CD1c-positive myeloid dendritic cell (primary cell): Measurements from ENCODE around the gene UBE3C.

Experiments
- DNase-seq: peaks from one replicate; pipeline ENCODE4 v3.0.0-alpha.2; 2016; ENCODE audit errors: extremely low spot score

Gene UBE3C

GRCh38 chr7:157291404-157292080, 152.8 kb downstream of the UBE3C start:
- DNase-seq = no peak

DNA sequence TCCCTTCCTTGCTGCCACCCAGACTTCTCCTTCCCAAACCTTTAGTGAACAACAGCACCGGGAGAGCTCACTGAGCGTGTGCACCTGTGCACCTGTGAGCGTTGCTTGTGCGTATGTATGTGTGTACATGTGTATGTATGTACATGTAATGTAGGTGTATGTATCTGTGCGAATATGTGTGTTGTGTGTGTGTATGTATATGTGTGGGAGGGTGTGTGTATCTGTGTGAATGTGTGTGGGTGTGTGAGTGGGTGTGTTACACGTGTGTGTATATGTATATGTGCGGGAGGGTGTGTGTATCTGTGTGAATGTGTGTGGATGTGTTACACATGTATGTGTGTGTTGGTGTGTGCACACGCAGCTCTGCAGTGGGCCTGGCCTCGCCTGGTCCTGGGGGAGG, 153.5 kb downstream of the UBE3C start:
- no peak for DNase-seq

GRCh38 chr7:157292770-157293412, 154.2 kb downstream of the UBE3C start:
- DNase-seq = no peak

GRCh38 chr7:157293413-157293788, 154.7 kb downstream of the UBE3C start:
- DNase-seq = no peak

DNA sequence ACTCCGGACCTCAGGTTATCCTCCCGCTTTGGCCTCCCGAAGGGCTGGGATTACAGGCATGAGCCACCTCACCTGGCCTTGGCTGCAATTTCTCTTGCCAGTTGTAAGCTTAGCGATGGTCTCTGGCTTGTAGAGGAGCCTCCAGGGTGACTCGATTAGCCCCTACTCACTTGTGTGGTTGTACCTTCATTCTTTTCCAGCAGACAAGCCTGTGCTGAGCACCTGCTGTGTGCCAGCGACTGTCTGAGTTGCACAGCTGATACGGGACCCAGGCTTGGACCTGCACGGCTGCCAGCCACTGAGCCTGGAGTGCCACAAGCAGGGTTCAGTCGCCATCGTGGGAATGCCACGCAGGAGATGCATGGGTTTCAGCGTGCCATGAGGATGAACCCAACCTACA, 156.0 kb downstream of the UBE3C start:
- DNase-seq = no peak

DNA sequence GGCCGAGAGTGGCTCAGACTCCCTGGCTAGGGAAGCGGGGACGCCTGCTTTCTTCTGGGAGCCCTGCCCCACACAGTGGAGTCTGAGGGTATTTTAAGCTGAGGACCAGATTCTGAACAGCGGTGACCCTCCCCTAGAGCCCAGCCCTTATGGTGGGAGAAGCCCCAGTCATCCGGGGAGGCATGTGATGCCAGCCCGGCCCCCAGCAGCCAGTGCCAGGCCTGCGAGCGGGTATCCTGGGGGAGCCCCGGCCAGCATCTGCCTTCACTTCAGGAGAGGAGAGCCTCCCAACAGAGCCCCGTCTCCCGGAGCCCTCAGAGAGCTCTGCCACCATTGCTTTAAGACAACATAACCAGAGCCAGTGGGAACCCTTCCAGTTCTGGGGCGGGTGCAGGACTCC, 156.6 kb downstream of the UBE3C start:
- no peak for DNase-seq

- no peak for DNase-seq
Observed at GRCh38 chr7:157297185-157297584, 158.5 kb downstream of the UBE3C start.

DNA sequence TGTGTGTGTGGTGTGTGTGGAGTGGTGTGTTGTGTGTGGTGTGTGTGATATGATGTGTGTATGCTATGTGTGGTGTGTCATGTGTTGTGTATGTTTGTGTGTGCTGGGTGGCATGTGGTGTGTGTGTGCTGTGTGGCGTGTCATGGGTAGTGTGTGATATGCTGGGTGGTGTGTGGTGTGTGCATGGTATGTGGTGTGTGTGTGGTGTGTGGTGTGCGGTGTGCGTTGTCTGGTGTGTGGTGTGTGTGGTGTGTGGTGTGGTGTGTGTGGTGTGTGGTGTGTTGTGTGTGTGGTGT, 160.5 kb downstream of the UBE3C start:
- DNase-seq = no peak

DNA sequence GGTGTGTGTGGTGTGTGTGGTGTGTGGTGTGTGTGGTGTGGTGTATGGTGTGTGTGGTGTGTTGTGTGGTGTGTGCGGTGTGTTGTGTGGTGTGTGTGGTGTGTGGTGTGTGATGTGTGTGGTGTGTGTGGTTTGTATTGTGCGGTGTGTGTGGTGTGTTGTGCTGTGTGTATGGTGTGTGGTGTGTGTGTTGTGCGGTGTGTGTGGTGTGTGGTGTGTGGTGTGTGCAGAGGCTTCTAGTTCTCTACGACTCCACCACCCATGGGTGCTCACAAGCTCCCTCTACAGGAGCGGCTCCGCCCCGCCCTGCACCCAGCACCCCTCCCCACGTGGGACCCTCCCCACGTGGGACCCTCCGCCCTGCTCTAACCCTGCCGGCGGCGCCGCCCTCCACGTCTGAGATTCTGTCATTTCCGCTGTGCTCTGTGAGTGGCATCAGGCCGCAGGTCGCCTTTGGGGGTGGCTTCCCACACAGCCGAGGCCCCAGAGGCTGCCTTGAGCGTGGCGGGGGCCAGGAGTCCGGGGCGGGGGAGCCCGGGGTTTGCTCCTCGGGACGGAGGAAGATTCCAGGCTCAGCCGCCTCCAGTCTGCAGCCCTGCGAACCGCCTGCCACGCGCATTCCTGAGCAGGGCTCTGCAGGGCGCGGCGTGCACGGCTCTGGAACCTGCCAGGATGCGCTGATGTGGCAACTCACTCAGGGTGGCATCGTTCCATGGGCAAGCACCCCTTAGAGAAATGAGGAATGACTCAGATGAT, 161.1 kb downstream of the UBE3C start:
- peak; percentile 78 for DNase-seq

GRCh38 chr7:157300369-157300825, 161.7 kb downstream of the UBE3C start:
- DNase-seq = no peak

DNA sequence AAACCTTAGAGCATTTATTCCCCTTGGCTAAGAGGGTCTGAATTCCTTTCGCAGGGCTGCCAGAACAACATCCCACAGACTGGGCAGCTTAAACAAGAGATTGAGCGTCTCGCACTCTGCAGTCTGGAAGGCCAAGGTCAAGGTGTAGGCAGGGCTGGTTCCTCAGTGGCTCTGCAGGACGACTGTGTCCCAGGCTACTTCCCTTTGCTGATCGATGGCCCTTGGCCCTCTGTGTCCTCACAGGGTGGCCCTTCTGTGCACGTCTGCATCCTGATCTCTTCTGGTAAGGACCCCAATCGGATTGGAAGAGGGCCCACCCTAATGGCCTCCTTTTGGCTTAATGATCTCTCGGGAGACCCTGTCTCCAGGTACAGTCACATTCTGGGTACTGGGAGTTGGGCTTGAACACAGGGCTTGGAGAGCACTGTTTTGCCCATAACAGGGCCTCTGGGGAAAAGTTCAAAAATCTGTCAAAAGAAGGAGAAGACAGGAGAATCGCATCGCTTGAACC, 162.9 kb downstream of the UBE3C start:
- DNase-seq = peak; percentile 41

- no peak for DNase-seq
Observed at GRCh38 chr7:157306846-157307838, 168.4 kb downstream of the UBE3C start.

DNA sequence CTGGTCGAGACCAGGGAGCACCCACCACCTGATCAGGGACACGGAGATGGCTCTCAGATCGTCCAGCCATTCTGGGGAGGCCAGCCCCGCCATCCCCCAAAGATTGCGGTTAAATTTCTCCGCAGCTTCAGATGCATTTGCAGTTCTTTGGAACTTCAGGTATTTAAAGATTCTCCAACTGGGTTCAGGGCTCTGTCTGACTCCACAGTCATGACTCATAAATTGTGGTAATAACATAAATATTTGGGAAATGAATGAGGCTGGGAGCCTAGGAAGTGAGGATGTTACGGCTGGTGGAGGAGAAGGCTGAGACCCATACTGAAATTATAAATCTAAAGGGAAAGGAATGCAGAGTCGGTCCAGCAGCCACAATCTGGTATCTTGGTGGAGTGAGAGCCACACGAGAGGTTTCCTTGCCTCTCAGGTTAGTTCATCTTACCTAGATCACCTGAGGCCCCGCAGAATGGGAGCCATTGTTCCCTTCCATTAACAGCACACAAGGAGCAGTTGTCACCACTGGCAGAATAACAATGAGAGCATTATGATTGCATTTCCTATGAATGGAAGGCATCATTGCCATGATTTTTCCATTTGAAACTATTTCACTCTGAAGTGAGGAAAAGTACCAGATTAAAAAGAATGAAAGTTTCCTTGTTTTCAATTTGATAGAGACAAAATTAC, 171.4 kb downstream of the UBE3C start:
- DNase-seq = no peak

- DNase-seq = no peak
Observed at GRCh38 chr7:157310676-157311185, 172.0 kb downstream of the UBE3C start.

GRCh38 chr7:157312941-157313340, 174.2 kb downstream of the UBE3C start:
- peak; percentile 56 for DNase-seq

DNA sequence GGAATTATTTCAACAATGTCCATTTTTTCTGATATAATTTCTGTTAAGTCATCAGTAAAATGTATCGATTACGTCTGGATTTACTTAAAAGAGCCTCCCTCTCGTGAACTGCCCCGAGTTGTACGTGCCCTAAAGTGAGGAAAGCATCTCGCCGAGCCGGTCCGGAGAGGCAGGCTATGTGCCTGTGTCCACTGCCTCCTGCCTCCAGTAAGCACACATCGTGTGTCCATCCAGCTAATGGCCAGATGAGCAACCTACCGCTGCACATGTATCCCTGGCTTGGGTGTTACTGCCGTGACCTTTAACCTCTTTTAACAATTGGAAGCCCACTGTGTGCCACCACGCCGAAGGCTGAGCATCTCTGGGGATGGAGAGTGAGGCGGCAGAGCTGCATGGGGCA, 174.9 kb downstream of the UBE3C start:
- no peak for DNase-seq

DNA sequence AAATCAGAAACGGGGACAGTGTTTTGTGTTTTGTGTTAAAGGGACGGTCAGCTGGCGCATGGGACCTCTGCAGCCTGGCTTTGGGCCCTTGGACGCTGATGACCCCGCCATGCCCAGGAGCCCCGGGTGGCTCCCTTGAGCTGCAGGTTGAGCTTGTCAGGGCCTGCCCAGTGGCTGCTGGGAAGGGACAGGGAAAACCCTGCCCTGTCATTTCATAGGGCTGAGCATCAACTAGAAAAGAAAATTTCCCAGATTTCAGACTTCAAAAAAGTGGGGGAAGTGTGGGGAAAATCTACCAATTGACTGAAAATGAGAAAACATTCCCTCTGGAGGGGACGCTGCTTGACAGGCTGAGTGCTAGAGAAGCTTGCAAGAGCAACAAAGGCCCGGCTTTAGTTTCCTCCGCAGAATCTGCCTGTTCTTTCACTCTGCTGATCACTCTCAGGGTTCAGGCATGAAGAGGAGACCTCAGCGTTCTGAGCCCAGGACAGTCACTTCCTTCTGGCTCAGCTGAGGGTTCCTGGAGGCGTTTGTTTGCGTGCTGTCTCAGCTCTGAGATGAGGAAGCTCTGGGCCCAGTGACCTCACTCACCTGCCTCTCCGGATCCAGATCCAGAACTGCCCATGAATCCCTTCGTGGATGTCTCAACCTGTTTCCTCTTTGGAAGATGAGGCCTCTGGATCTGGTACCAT, 179.4 kb downstream of the UBE3C start:
- DNase-seq = peak; percentile 93
